Measurements from ENCODE around the gene ATXN1. TPM values are rescaled to one million over a fixed set of nuclear protein-coding genes. Genes with fewer than 3 reads are reported as not detected.

ATXN1 gene
- total and polyA plus RNA-seq, 2 of the 8 experiments (the other 6 are each of a cell fraction or from before 2014, with no cell fraction given), result 1.6 to 4.0 TPM

DNA sequence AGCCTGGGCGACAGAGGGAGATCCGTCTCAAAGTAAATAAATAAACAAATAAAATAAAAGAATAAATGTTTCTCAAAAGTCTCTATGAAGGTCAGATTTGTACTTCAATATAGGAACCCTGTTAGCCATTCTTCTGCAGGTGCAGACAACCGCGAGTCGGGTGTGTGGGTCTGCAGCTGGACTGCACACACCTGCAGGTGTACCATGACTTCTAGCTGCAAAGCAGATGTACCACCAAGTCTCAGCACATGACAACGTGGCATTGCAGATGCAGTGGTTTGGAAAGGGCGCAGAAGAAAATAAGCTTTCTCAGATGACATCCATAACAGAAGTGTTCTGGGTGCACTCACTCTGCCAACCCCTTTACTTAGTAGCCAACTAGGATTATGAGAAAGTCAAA is 239.7 kb downstream of the ATXN1 start:
- no peak overlapping the region for H3K14ac ChIP-seq (ENCODE audit: insufficient read length)
- H2AK5ac ChIP-seq (ENCODE audit: low read depth, low read length), result no peak overlapping the region
- no peak overlapping the region for H3K4me3 ChIP-seq (ENCODE audit: extremely low read depth in 1 of 4, insufficient read depth in 2 of 4, low read depth in 3 of 4, low read length in 4 of 4)
- ChIA-PET POLR2A (ENCODE audit: partially characterized antibody) (no interaction called here), CTCF (ENCODE audit: partially characterized antibody) (interaction anchor here (1.3 to 6.1 kb wide), 2 partner anchors 9 to 16 kb away, joined by 3 to 33 read pairs; no protein-coding TSS in a partner anchor)
- no peaks in the 10 kb centered on the region for H3K36me3 ChIP-seq (ENCODE audit: control insufficient read depth in 2 of 4, insufficient read depth in 4 of 4, low read length in 3 of 4)
- no peak overlapping the region for H4K8ac ChIP-seq (ENCODE audit: extremely low read depth, insufficient read depth, low read length)
- no peak overlapping the region for H2BK20ac ChIP-seq (ENCODE audit: low read length)
- no peak overlapping the region for H3K4ac ChIP-seq (replicated peaks; ENCODE audit: insufficient read length, low read depth, low read length)
- no peaks in the 10 kb centered on the region for H3K27me3 ChIP-seq (replicated peaks in 1 of 4; ENCODE audit: control insufficient read depth in 3 of 4, extremely low read depth in 1 of 4, insufficient read depth in 3 of 4, low read length in 3 of 4)
- no peak overlapping the region for H4K91ac ChIP-seq (replicated peaks; ENCODE audit: insufficient read length, low read length)
- no peak overlapping the region for H2BK5ac ChIP-seq (ENCODE audit: low read depth, low read length)
- H3K79me2 ChIP-seq (ENCODE audit: control insufficient read depth in 1 of 2, insufficient read depth in 2 of 2, low read length in 2 of 2), result no peaks in the 10 kb centered on the region
- H3K9ac ChIP-seq (replicated peaks in 1 of 4; ENCODE audit: extremely low read depth in 1 of 4, low read depth in 3 of 4, low read length in 3 of 4), result no peak overlapping the region
- no peak overlapping the region for H3K27ac ChIP-seq (ENCODE audit: low read depth, low read length)
- no peak overlapping the region for H2BK15ac ChIP-seq (ENCODE audit: low read length)
- DNase-seq (ENCODE audit: low read depth in 1 of 2, low spot score in 2 of 2) (no peak), FAIRE-seq (no peak)
- no peak overlapping the region for H2AFZ ChIP-seq (ENCODE audit: low read length)
- H3K9me3 ChIP-seq (ENCODE audit: insufficient read depth in 2 of 2, low read depth in 1 of 2, low read length in 1 of 2), result no peaks in the 10 kb centered on the region
- H4K20me1 ChIP-seq (replicated peaks in 1 of 2; ENCODE audit: control insufficient read depth in 1 of 2, insufficient read depth in 2 of 2, low read length in 2 of 2), result no peaks in the 10 kb centered on the region
- H3K4me1 ChIP-seq (replicated peaks in 1 of 4; ENCODE audit: control insufficient read depth in 3 of 4, insufficient read depth in 4 of 4, low read length in 3 of 4), result peaks cover 2 to 8% (median 6%) of the 10 kb centered on the region in 4 experiments; a peak in 5 of 7 replicates
- no peak overlapping the region for H2BK120ac ChIP-seq (replicated peaks; ENCODE audit: low read depth, low read length)
- 86% methylated on average over 7 of the region's 7 CpGs; no CpG with 5 or more reads in 1 of the 2 experiments for WGBS, 2 experiments (ENCODE audit: extremely low coverage in 1 of 2, insufficient coverage in 1 of 2, insufficient read length in 1 of 2, insufficient replicate concordance in 2 of 2, low coverage in 1 of 2, low lambda C conversion rate in 2 of 2, missing lambda C conversion rate in 1 of 2)
- no peaks in the 10 kb centered on the region for H3K79me1 ChIP-seq (ENCODE audit: low read depth, low read length)
- H3K56ac ChIP-seq (replicated peaks; ENCODE audit: insufficient read length, low read depth, low read length), result no peak overlapping the region
- no peak overlapping the region for H3K4me2 ChIP-seq (ENCODE audit: insufficient read depth in 1 of 2, low read depth in 2 of 2, low read length in 2 of 2)
- no peak overlapping the region for H2BK12ac ChIP-seq (ENCODE audit: low read depth, low read length)
- no peaks in the 10 kb centered on the region for H3K23me2 ChIP-seq (ENCODE audit: low read depth, low read length)
- no peak overlapping the region for H3K18ac ChIP-seq (ENCODE audit: extremely low read depth, low read length)
- no peak overlapping the region for H3K23ac ChIP-seq (ENCODE audit: insufficient read length)
- no peak overlapping the region for H4K5ac ChIP-seq (ENCODE audit: insufficient read length, low read depth, low read length)
- TF ChIP-seq, protein P1, sequence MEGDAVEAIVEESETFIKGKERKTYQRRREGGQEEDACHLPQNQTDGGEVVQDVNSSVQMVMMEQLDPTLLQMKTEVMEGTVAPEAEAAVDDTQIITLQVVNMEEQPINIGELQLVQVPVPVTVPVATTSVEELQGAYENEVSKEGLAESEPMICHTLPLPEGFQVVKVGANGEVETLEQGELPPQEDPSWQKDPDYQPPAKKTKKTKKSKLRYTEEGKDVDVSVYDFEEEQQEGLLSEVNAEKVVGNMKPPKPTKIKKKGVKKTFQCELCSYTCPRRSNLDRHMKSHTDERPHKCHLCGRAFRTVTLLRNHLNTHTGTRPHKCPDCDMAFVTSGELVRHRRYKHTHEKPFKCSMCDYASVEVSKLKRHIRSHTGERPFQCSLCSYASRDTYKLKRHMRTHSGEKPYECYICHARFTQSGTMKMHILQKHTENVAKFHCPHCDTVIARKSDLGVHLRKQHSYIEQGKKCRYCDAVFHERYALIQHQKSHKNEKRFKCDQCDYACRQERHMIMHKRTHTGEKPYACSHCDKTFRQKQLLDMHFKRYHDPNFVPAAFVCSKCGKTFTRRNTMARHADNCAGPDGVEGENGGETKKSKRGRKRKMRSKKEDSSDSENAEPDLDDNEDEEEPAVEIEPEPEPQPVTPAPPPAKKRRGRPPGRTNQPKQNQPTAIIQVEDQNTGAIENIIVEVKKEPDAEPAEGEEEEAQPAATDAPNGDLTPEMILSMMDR (IDR thresholded peaks at IDR 0.05; ENCODE audit: control extremely low read depth in 1 of 3, insufficient read depth in 1 of 3, low read depth in 1 of 3, low read length in 3 of 3), result no peak
- TF ChIP-seq RBBP5 (IDR thresholded peaks at IDR 0.05; ENCODE audit: borderline replicate concordance, low read depth, low read length) (no peak), GABPA (IDR thresholded peaks at IDR 0.05; ENCODE audit: borderline replicate concordance, insufficient read depth, low read length) (no peak), ASH2L (IDR thresholded peaks at IDR 0.05; ENCODE audit: low read length) (no peak), EGR1 (IDR thresholded peaks at IDR 0.05; ENCODE audit: borderline replicate concordance, low read depth, low read length) (no peak), SRF (IDR thresholded peaks at IDR 0.05; ENCODE audit: low read depth, low read length) (no peak), SAP30 (IDR thresholded peaks at IDR 0.05; ENCODE audit: insufficient read depth, insufficient replicate concordance, low read length) (no peak), TAF1 (IDR thresholded peaks at IDR 0.05; ENCODE audit: low read depth, low read length) (no peak), SUZ12 (IDR thresholded peaks at IDR 0.05; ENCODE audit: low read length) (no peak), YY1 (IDR thresholded peaks at IDR 0.05; ENCODE audit: low read depth, low read length) (no peak), KDM4A (IDR thresholded peaks at IDR 0.05; ENCODE audit: low read depth, low read length, severe bottlenecking) (no peak)
